H9 (cell line): ENCODE results near the gene TANGO6. TPM values are rescaled to one million over a fixed set of nuclear protein-coding genes. Genes with fewer than 3 reads are reported as not detected.

Experiments used
- DNase-seq: peaks from one replicate; pipeline ENCODE4 v3.0.0-alpha.2; 2017
- H2AFZ ChIP-seq: one replicate; pipeline ENCODE4 v1.6.1; 2013; ENCODE audit warnings: mild to moderate bottlenecking, low read length, control low read depth, moderate library complexity
- H2AK5ac ChIP-seq: 2 replicates; pipeline ENCODE4 v1.6.1; 2013; ENCODE audit warnings: low read length, control low read depth, mixed read lengths; ENCODE audit not compliant: insufficient read length
- H2BK120ac ChIP-seq: one replicate; pipeline ENCODE4 v1.6.1; 2013; ENCODE audit warnings: low read depth, mild to moderate bottlenecking, low read length, control low read depth, inconsistent platforms; ENCODE audit not compliant: poor library complexity, severe bottlenecking
- H2BK12ac ChIP-seq: 2 replicates; pipeline ENCODE4 v1.6.1; 2013; ENCODE audit warnings: low read length, control low read depth, mixed read lengths, low read depth; ENCODE audit not compliant: insufficient read length
- H2BK15ac ChIP-seq: 2 replicates; pipeline ENCODE4 v1.6.1; 2013; ENCODE audit warnings: low read depth, low read length, control low read depth
- H2BK20ac ChIP-seq: one replicate; pipeline ENCODE4 v1.6.1; 2013; ENCODE audit warnings: low read depth, mild to moderate bottlenecking, low read length, control low read depth, inconsistent platforms; ENCODE audit not compliant: poor library complexity, severe bottlenecking
- H2BK5ac ChIP-seq: 2 replicates; pipeline ENCODE4 v1.6.1; 2013; ENCODE audit warnings: low read length, control low read depth, mixed read lengths; ENCODE audit not compliant: insufficient read length
- H3K14ac ChIP-seq: 2 replicates; pipeline ENCODE4 v1.6.1; 2013; ENCODE audit warnings: low read length, control low read depth; ENCODE audit not compliant: insufficient read depth
- H3K18ac ChIP-seq: 2 replicates; pipeline ENCODE4 v1.6.1; 2013; ENCODE audit warnings: low read depth, mild to moderate bottlenecking, mixed read lengths, low read length, control low read depth; ENCODE audit not compliant: insufficient read length
- H3K23ac ChIP-seq: 2 replicates; pipeline ENCODE4 v1.6.1; 2013; ENCODE audit warnings: low read length, control low read depth, mixed read lengths, low read depth; ENCODE audit not compliant: insufficient read length
- H3K23me2 ChIP-seq: 2 replicates; pipeline ENCODE4 v1.6.1; 2013; ENCODE audit warnings: low read depth, mild to moderate bottlenecking, mixed read lengths, low read length, control low read depth; ENCODE audit not compliant: insufficient read length, poor library complexity, severe bottlenecking
- H3K27ac ChIP-seq: 2 replicates; pipeline ENCODE4 v1.5.1; 2013; ENCODE audit warnings: low read length, control low read depth, mixed read lengths, low read depth; ENCODE audit not compliant: insufficient read length
- H3K27me3 ChIP-seq: 2 replicates; pipeline ENCODE4 v1.6.1; 2013; ENCODE audit warnings: low read length, control low read depth, inconsistent platforms; ENCODE audit not compliant: insufficient read depth
- H3K4ac ChIP-seq: 2 replicates; pipeline ENCODE4 v1.6.1; 2013; ENCODE audit warnings: low read depth, mild to moderate bottlenecking, control low read depth, inconsistent platforms, low read length, moderate library complexity
- H3K4me1 ChIP-seq: 2 replicates; pipeline ENCODE4 v1.6.1; 2013; ENCODE audit warnings: low read length, control low read depth, inconsistent platforms; ENCODE audit not compliant: insufficient read depth
- H3K4me2 ChIP-seq: 2 replicates; pipeline ENCODE4 v1.6.1; 2013; ENCODE audit warnings: low read length, control low read depth, mixed read lengths; ENCODE audit not compliant: insufficient read length, insufficient read depth
- H3K56ac ChIP-seq: 2 replicates; pipeline ENCODE4 v1.6.1; 2013; ENCODE audit warnings: low read depth, mild to moderate bottlenecking, mixed read lengths, low read length, control low read depth; ENCODE audit not compliant: insufficient read length
- H3K79me1 ChIP-seq: 2 replicates; pipeline ENCODE4 v1.6.1; 2013; ENCODE audit warnings: low read depth, mild to moderate bottlenecking, moderate library complexity, low read length, control low read depth, inconsistent platforms; ENCODE audit not compliant: insufficient read depth, poor library complexity, severe bottlenecking
- H3K79me2 ChIP-seq: 2 replicates; pipeline ENCODE4 v1.6.1; 2013; ENCODE audit warnings: low read length, control low read depth, inconsistent platforms; ENCODE audit not compliant: insufficient read depth
- H3K9ac ChIP-seq: 2 replicates; pipeline ENCODE4 v1.6.1; 2013; ENCODE audit warnings: low read length, control low read depth, mixed read lengths; ENCODE audit not compliant: insufficient read length; ENCODE audit errors: extremely low read depth
- H3K9me3 ChIP-seq: one replicate; pipeline ENCODE4 v1.6.1; 2013; ENCODE audit warnings: low read depth, low read length, inconsistent platforms; ENCODE audit not compliant: control insufficient read depth
- H3T11ph ChIP-seq: one replicate; pipeline ENCODE4 v1.6.1; 2013; ENCODE audit warnings: mild to moderate bottlenecking, low read length, control low read depth, inconsistent platforms
- H4K20me1 ChIP-seq: one replicate; pipeline ENCODE4 v1.6.1; 2013; ENCODE audit not compliant: control insufficient read depth, insufficient read length, insufficient read depth
- H4K5ac ChIP-seq: 2 replicates; pipeline ENCODE4 v1.6.1; 2013; ENCODE audit warnings: low read depth, mild to moderate bottlenecking, mixed read lengths, low read length, control low read depth; ENCODE audit not compliant: insufficient read length
- H4K8ac ChIP-seq: replicated peaks from 2 replicates; pipeline ENCODE4 v1.6.1; 2013; ENCODE audit warnings: low read length, control low read depth, mixed read lengths, low read depth; ENCODE audit not compliant: insufficient read length
- H4K91ac ChIP-seq: 2 replicates; pipeline ENCODE4 v1.6.1; 2013; ENCODE audit warnings: low read depth, mild to moderate bottlenecking, moderate library complexity, mixed read lengths, low read length, control low read depth; ENCODE audit not compliant: insufficient read length
- H3K27ac Mint-ChIP-seq, 3 experiments: 2 replicates in 2 of 3; 3 replicates in 1 of 3; pipeline ENCODE4 v1.8.0; 2020 to 2021; ENCODE audit warnings: mixed read lengths in 3 of 3, mild to moderate bottlenecking in 1 of 3, moderate library complexity in 1 of 3
- H3K27me3 Mint-ChIP-seq: 2 replicates; pipeline ENCODE4 v1.8.0; 2021; ENCODE audit warnings: low read depth, mild to moderate bottlenecking, moderate library complexity, mixed read lengths
- H3K36me3 Mint-ChIP-seq, 3 experiments: 2 replicates in 2 of 3; 3 replicates in 1 of 3; pipeline ENCODE4 v1.8.0; 2020 to 2021; ENCODE audit warnings: low read depth in 3 of 3, mixed read lengths in 3 of 3; ENCODE audit not compliant: insufficient read depth in 1 of 3
- H3K4me1 Mint-ChIP-seq, 2 experiments: 2 replicates each; pipeline ENCODE4 v1.8.0; 2020; ENCODE audit warnings: mixed read lengths in 2 of 2
- H3K4me3 Mint-ChIP-seq, 2 experiments: 2 replicates in 1 of 2; 3 replicates in 1 of 2; pipeline ENCODE4 v1.8.0; 2020 to 2021; ENCODE audit warnings: mild to moderate bottlenecking in 2 of 2, mixed read lengths in 2 of 2, moderate library complexity in 1 of 2
- H3K9me3 Mint-ChIP-seq, 2 experiments: 2 replicates in 1 of 2; 3 replicates in 1 of 2; pipeline ENCODE4 v1.8.0; 2020; ENCODE audit warnings: mild to moderate bottlenecking in 2 of 2, mixed read lengths in 2 of 2, moderate library complexity in 1 of 2
- WGBS: extraction: QIAGEN DNeasy Blood & Tissue Kit; methylation state at CpG from one replicate; pipeline ENCODE4 v1.1.7; 2013; ENCODE audit warnings: missing lambda C conversion rate, low lambda C conversion rate, mixed read lengths; ENCODE audit not compliant: insufficient read length; ENCODE audit errors: extremely low coverage; 5-methylcytosine and 5-hydroxymethylcytosine counted together
- total RNA-seq: library from RNA; stranded (reverse); gene quantifications from 2 replicates; pipeline ENCODE4 v1.2.1, GENCODE V29; 2021
- TF ChIP-seq, protein P1 (sequence below): fragments of 200-600 bp; sonication (generic); conservative IDR thresholded peaks from 3 replicates; pipeline ENCODE4 v1.8.0; 2021; ENCODE audit warnings: antibody characterized with exemption, mild to moderate bottlenecking

Gene TANGO6
- total RNA-seq, 1 experiment from 2014 or later, result 12.0 TPM

DNA sequence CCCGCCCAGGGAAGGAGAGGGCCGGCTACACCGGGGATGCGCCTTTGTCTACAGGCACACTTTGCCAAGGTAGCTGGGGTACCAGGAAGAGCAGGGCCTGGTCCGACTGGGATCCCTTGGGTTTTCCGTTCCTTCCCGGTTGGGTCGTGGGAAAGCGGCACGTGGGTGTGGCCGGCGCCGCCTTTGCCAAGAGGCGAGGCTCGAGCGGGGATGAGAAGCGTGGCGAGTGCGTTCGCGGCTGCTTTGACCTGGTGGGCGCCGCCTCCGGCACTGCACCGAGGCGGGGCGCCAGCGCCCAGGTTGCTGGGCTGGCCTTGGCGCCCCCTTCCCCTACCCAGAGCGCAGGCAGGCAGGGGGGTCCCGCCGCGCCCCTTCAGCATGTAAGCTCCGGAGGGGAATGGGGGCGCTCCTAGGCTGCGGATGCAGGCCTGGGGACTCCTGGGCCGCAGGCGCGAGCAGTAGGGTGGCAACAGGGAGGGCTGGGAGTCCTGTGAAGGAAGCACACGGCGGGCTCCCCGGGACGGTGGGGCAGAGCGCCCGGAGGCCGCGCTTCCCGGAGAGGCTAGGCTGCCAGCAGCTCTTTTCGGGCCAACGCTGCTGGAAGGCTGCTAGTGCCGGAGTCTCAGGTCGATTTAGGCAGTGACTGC, 264.1 kb downstream of the TANGO6 start:
- Mint-ChIP-seq H3K9me3 (peaks cover 0 to 3% of the 10 kb centered on the region in 2 experiments; a peak in 2 of 5 replicates), H3K27me3 (peaks cover 11% of the 10 kb centered on the region), H3K4me3 (peak overlapping the region; percentile 86 to 94), H3K27ac (peak overlapping the region in 2 of 3 experiments; percentile 53 to 97; a peak in 5 of 7 replicates), H3K4me1 (peaks cover 38 to 44% of the 10 kb centered on the region in 2 experiments), H3K36me3 (peaks cover 24 to 37% (median 29%) of the 10 kb centered on the region in 3 experiments)
- Histone ChIP-seq H2AK5ac (no peak overlapping the region), H3K9me3 (no peaks in the 10 kb centered on the region), H2BK20ac (no peak overlapping the region), H3K4me1 (peaks cover 12% of the 10 kb centered on the region; the same call in 1 of the 2 replicates), H4K20me1 (no peaks in the 10 kb centered on the region), H4K8ac (no peak overlapping the region), H4K91ac (no peak overlapping the region), H3K18ac (peak overlapping the region; percentile 12), H2BK15ac (no peak overlapping the region), H2AFZ (no peak overlapping the region), H3K56ac (no peak overlapping the region), H3K9ac (peak overlapping the region; percentile 10), H2BK120ac (no peak overlapping the region), H3K23me2 (peaks cover 19% of the 10 kb centered on the region), H3K79me2 (peaks cover 8% of the 10 kb centered on the region; the same call in 1 of the 2 replicates), H3K23ac (no peak overlapping the region), H2BK5ac (no peak overlapping the region), H3K4me2 (peak overlapping the region; percentile 71), H3K4ac (no peak overlapping the region), H3K14ac (peak overlapping the region; percentile 10; the same call in 1 of the 2 replicates), H2BK12ac (no peak overlapping the region), H3K27ac (no peak overlapping the region), H3T11ph (no peak overlapping the region), H4K5ac (no peak overlapping the region), H3K27me3 (no peaks in the 10 kb centered on the region), H3K79me1 (no peaks in the 10 kb centered on the region)
- DNase-seq, result peak; percentile 47
- TF ChIP-seq, protein P1, sequence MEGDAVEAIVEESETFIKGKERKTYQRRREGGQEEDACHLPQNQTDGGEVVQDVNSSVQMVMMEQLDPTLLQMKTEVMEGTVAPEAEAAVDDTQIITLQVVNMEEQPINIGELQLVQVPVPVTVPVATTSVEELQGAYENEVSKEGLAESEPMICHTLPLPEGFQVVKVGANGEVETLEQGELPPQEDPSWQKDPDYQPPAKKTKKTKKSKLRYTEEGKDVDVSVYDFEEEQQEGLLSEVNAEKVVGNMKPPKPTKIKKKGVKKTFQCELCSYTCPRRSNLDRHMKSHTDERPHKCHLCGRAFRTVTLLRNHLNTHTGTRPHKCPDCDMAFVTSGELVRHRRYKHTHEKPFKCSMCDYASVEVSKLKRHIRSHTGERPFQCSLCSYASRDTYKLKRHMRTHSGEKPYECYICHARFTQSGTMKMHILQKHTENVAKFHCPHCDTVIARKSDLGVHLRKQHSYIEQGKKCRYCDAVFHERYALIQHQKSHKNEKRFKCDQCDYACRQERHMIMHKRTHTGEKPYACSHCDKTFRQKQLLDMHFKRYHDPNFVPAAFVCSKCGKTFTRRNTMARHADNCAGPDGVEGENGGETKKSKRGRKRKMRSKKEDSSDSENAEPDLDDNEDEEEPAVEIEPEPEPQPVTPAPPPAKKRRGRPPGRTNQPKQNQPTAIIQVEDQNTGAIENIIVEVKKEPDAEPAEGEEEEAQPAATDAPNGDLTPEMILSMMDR, result peak; percentile 29; the same call in 1 of the 3 replicates
- WGBS, result no CpG with 5 or more reads among the region's 52 CpGs
